Ascending aorta (tissue), 2 donors: ENCODE measurements around the gene C6orf118. TPM values are rescaled to one million over a fixed set of nuclear protein-coding genes. Genes with fewer than 3 reads are reported as not detected.

Source experiments
- DNase-seq, 2 donors: peaks; one replicate each; pipeline ENCODE4 v3.0.0-alpha.2; 2019; ENCODE audit warnings: low spot score in 2 of 2
- H3K27ac ChIP-seq, 2 donors: fragments of 200-600 bp; sonication (generic); one replicate each; pipeline ENCODE4 v1.5.1; 2016 to 2017; ENCODE audit warnings: mild to moderate bottlenecking in 1 of 2
- H3K27me3 ChIP-seq: fragments of 200-600 bp; sonication (generic); one replicate; pipeline ENCODE4 v1.5.1; 2017
- H3K36me3 ChIP-seq, 2 donors: fragments of 200-600 bp; sonication (generic); one replicate each; pipeline ENCODE4 v1.5.1; 2016
- H3K4me1 ChIP-seq, 2 donors: fragments of 200-600 bp; sonication (generic); one replicate each; pipeline ENCODE4 v1.5.1; 2016 to 2017; ENCODE audit warnings: mild to moderate bottlenecking in 1 of 2
- H3K4me3 ChIP-seq, 2 donors: fragments of 200-600 bp; sonication (generic); one replicate each; pipeline ENCODE4 v1.5.1; 2016 to 2017; ENCODE audit warnings: mild to moderate bottlenecking in 1 of 2
- H3K9me3 ChIP-seq, 2 donors: fragments of 200-600 bp; sonication (generic); one replicate each; pipeline ENCODE4 v1.5.1; 2016
- CTCF ChIP-seq, 3 experiments: fragments of 200-600 bp in 2 of 3; fragments of 450-650 bp in 1 of 3; sonication (generic) in 2 of 3; IDR thresholded peaks; one replicate each; pipeline ENCODE4 v1.5.1; 2016 to 2019; ENCODE audit warnings: antibody characterized with exemption in 3 of 3, mild to moderate bottlenecking in 1 of 3, moderate library complexity in 1 of 3
- intact Hi-C: fragments of 100-400 bp; cut with DNase I; formaldehyde crosslinking; loops from one replicate; pipeline ENCODE4 v1.15.1; 2023
- total RNA-seq: library from RNA; depleted of rRNA; stranded (reverse); fragments of >200 nt; gene quantifications from one replicate; pipeline ENCODE4 v1.1.0, GENCODE V29; 2016

Gene C6orf118
- total RNA-seq, 1 donor from 2014 or later: not detected

- no peaks in the 10 kb centered on the region for H3K27me3 ChIP-seq
These were observed 10.5 kb downstream of the C6orf118 start for GRCh38 chr6:165298875-165299274.

GRCh38 chr6:165298402-165298801 lies 11.0 kb downstream of the C6orf118 start:
- Histone ChIP-seq H3K27me3 (no peaks in the 10 kb centered on the region), H3K4me3 (no peak overlapping the region), H3K36me3 (no peaks in the 10 kb centered on the region), H3K4me1 (no peaks in the 10 kb centered on the region), H3K9me3 (no peaks in the 10 kb centered on the region), H3K27ac (no peak overlapping the region)
- TF ChIP-seq CTCF (IDR thresholded peaks at IDR 0.05): no peak
- no peak for DNase-seq
- intact Hi-C loops: no loop called here

More at GRCh38 chr6:165298875-165299274, 10.5 kb downstream of the C6orf118 start:
- H3K36me3 ChIP-seq: no peaks in the 10 kb centered on the region
- no peak overlapping the region for H3K27ac ChIP-seq
- no peaks in the 10 kb centered on the region for H3K4me1 ChIP-seq
- H3K4me3 ChIP-seq: no peak overlapping the region
- intact Hi-C loops: no loop called here
- no peak for DNase-seq
- no peak for TF ChIP-seq CTCF (IDR thresholded peaks at IDR 0.05)
- H3K9me3 ChIP-seq: no peaks in the 10 kb centered on the region

- Histone ChIP-seq H3K27ac (no peak overlapping the region), H3K27me3 (no peaks in the 10 kb centered on the region), H3K9me3 (no peaks in the 10 kb centered on the region), H3K4me1 (no peaks in the 10 kb centered on the region), H3K4me3 (no peak overlapping the region), H3K36me3 (no peaks in the 10 kb centered on the region)
- TF ChIP-seq CTCF (IDR thresholded peaks at IDR 0.05): no peak
- DNase-seq: no peak
- intact Hi-C loops: no loop called here
These were observed 16.7 kb downstream of the C6orf118 start for GRCh38 chr6:165292657-165293056.

- DNase-seq: no peak
- no peak for TF ChIP-seq CTCF (IDR thresholded peaks at IDR 0.05)
- no peaks in the 10 kb centered on the region for H3K9me3 ChIP-seq
- H3K27ac ChIP-seq: no peak overlapping the region
- no peak overlapping the region for H3K4me3 ChIP-seq
- intact Hi-C loops: no loop called here
- no peaks in the 10 kb centered on the region for H3K4me1 ChIP-seq
- H3K27me3 ChIP-seq: no peaks in the 10 kb centered on the region
- H3K36me3 ChIP-seq: no peaks in the 10 kb centered on the region
These were observed 34.8 kb downstream of the C6orf118 start for GRCh38 chr6:165274611-165275010.

- Histone ChIP-seq H3K4me1 (no peaks in the 10 kb centered on the region), H3K27me3 (no peaks in the 10 kb centered on the region), H3K4me3 (no peak overlapping the region), H3K9me3 (no peaks in the 10 kb centered on the region), H3K36me3 (no peaks in the 10 kb centered on the region), H3K27ac (no peak overlapping the region)
- intact Hi-C loops: no loop called here
- no peak for DNase-seq
- no peak for TF ChIP-seq CTCF (IDR thresholded peaks at IDR 0.05)
These were observed 36.8 kb downstream of the C6orf118 start for GRCh38 chr6:165272585-165272984.

GRCh38 chr6:165268987-165269386 lies 40.4 kb downstream of the C6orf118 start:
- Histone ChIP-seq H3K4me3 (no peak overlapping the region), H3K36me3 (no peaks in the 10 kb centered on the region), H3K27me3 (no peaks in the 10 kb centered on the region), H3K27ac (no peak overlapping the region), H3K4me1 (no peaks in the 10 kb centered on the region), H3K9me3 (no peaks in the 10 kb centered on the region)
- no peak for TF ChIP-seq CTCF (IDR thresholded peaks at IDR 0.05)
- intact Hi-C loops: no loop called here
- DNase-seq: no peak
